Neural progenitor cell (in vitro differentiated cells): ENCODE data around the gene ATP1B3.

Experiments used
- EZH2 ChIP-seq: fragments of 200-600 bp; sonication (generic); IDR thresholded peaks from 2 replicates; pipeline ENCODE4 v1.6.1; 2017; ENCODE audit warnings: antibody characterized with exemption, mild to moderate bottlenecking, moderate library complexity
- TF ChIP-seq, protein P1 (sequence below): fragments of 200-600 bp; sonication (generic); IDR thresholded peaks from 2 replicates; pipeline ENCODE4 v1.5.1; 2017; ENCODE audit warnings: antibody characterized with exemption, mild to moderate bottlenecking

DNA sequence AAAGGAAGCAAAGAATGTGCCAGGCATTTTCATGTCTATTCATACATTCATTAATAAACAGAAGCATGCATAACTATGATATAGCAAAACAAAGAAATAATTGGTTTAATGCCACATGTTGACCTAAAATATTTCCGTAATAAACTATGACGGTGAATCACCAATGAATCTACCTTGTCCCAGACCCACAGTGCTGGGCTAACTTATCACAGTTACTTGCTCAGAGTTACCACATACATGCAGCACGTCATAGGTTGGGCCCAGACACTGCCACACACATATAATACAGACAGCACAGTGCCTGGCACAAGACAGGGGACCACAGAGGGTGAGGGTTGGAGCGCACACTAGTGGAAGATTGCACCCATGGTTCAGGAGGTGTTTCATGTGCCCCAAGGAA, 86.9 kb downstream of the ATP1B3 start:
- TF ChIP-seq, protein P1, sequence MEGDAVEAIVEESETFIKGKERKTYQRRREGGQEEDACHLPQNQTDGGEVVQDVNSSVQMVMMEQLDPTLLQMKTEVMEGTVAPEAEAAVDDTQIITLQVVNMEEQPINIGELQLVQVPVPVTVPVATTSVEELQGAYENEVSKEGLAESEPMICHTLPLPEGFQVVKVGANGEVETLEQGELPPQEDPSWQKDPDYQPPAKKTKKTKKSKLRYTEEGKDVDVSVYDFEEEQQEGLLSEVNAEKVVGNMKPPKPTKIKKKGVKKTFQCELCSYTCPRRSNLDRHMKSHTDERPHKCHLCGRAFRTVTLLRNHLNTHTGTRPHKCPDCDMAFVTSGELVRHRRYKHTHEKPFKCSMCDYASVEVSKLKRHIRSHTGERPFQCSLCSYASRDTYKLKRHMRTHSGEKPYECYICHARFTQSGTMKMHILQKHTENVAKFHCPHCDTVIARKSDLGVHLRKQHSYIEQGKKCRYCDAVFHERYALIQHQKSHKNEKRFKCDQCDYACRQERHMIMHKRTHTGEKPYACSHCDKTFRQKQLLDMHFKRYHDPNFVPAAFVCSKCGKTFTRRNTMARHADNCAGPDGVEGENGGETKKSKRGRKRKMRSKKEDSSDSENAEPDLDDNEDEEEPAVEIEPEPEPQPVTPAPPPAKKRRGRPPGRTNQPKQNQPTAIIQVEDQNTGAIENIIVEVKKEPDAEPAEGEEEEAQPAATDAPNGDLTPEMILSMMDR: no peak
- no peak for TF ChIP-seq EZH2
